ENCODE measurements around the gene ACSF3. TPM values are rescaled to one million over a fixed set of nuclear protein-coding genes. Genes with fewer than 3 reads are reported as not detected.

Gene ACSF3
- total RNA-seq, 2 donors from 2014 or later = 34.8 to 35.5 TPM

- no peak overlapping the region for H3K4me3 Mint-ChIP-seq
- peaks cover 23% of the 10 kb centered on the region for H3K27me3 Mint-ChIP-seq (ENCODE audit: insufficient read depth)
- no peaks in the 10 kb centered on the region for H3K9me3 ChIP-seq (ENCODE audit: control insufficient read depth, low read length)
- H3K4me3 ChIP-seq (ENCODE audit: low read length) = no peak overlapping the region
- no peaks in the 10 kb centered on the region for H3K9me3 Mint-ChIP-seq
- WGBS, 2 experiments (ENCODE audit: insufficient coverage in 1 of 2, insufficient read length in 1 of 2) = 77 to 95% methylated on average over 6 to 14 of the region's 14 CpGs
- peaks cover 4% of the 10 kb centered on the region for H3K4me1 Mint-ChIP-seq
- H3K36me3 Mint-ChIP-seq (ENCODE audit: low read depth) = no peaks in the 10 kb centered on the region
- H3K27me3 ChIP-seq (ENCODE audit: control insufficient read depth, insufficient read depth, low read length, poor library complexity, severe bottlenecking) = peaks cover 31% of the 10 kb centered on the region
- no peak overlapping the region for H3K9ac ChIP-seq (ENCODE audit: extremely low read depth, low read length, poor library complexity, severe bottlenecking)
- H3K27ac ChIP-seq (ENCODE audit: low read depth, low read length) = no peak overlapping the region
- no peaks in the 10 kb centered on the region for H3K36me3 ChIP-seq (ENCODE audit: control insufficient read depth, insufficient read depth, low read length)
- TF ChIP-seq CTCF (conservative IDR thresholded peaks at IDR 0.05) = no peak
- peaks cover 2% of the 10 kb centered on the region for H3K4me1 ChIP-seq (ENCODE audit: control insufficient read depth, insufficient read depth, low read length)
- DNase-seq = no peak
- H3K27ac Mint-ChIP-seq = no peak overlapping the region
These were observed 81.2 kb downstream of the ACSF3 start for GRCh38 chr16:89174877-89175276.

GRCh38 chr16:89175280-89176146, 81.9 kb downstream of the ACSF3 start:
- Histone ChIP-seq H3K27ac (ENCODE audit: low read depth, low read length) (no peak overlapping the region), H3K9me3 (ENCODE audit: control insufficient read depth, low read length) (no peaks in the 10 kb centered on the region), H3K4me3 (ENCODE audit: low read length) (no peak overlapping the region), H3K4me1 (ENCODE audit: control insufficient read depth, insufficient read depth, low read length) (peaks cover 2% of the 10 kb centered on the region), H3K9ac (ENCODE audit: extremely low read depth, low read length, poor library complexity, severe bottlenecking) (no peak overlapping the region), H3K36me3 (ENCODE audit: control insufficient read depth, insufficient read depth, low read length) (no peaks in the 10 kb centered on the region), H3K27me3 (ENCODE audit: control insufficient read depth, insufficient read depth, low read length, poor library complexity, severe bottlenecking) (peaks cover 24% of the 10 kb centered on the region)
- H3K27ac Mint-ChIP-seq = no peak overlapping the region
- no peak for DNase-seq
- no peak for TF ChIP-seq CTCF (conservative IDR thresholded peaks at IDR 0.05)
- H3K27me3 Mint-ChIP-seq (ENCODE audit: insufficient read depth) = peaks cover 16% of the 10 kb centered on the region
- WGBS, 2 experiments (ENCODE audit: insufficient coverage in 1 of 2, insufficient read length in 1 of 2) = 86 to 90% methylated on average over 11 to 20 of the region's 20 CpGs
- no peaks in the 10 kb centered on the region for H3K36me3 Mint-ChIP-seq (ENCODE audit: low read depth)
- H3K4me3 Mint-ChIP-seq = no peak overlapping the region
- H3K4me1 Mint-ChIP-seq = peaks cover 4% of the 10 kb centered on the region
- no peaks in the 10 kb centered on the region for H3K9me3 Mint-ChIP-seq

- no peak overlapping the region for H3K4me3 ChIP-seq (ENCODE audit: low read length)
- H3K4me1 ChIP-seq (ENCODE audit: control insufficient read depth, insufficient read depth, low read length) = peaks cover 2% of the 10 kb centered on the region
- no peak overlapping the region for H3K27ac ChIP-seq (ENCODE audit: low read depth, low read length)
- Mint-ChIP-seq H3K27me3 (ENCODE audit: insufficient read depth) (peaks cover 12% of the 10 kb centered on the region), H3K9me3 (no peaks in the 10 kb centered on the region), H3K4me1 (no peaks in the 10 kb centered on the region), H3K4me3 (no peak overlapping the region), H3K27ac (no peak overlapping the region), H3K36me3 (ENCODE audit: low read depth) (no peaks in the 10 kb centered on the region)
- TF ChIP-seq CTCF (conservative IDR thresholded peaks at IDR 0.05) = no peak
- H3K27me3 ChIP-seq (ENCODE audit: control insufficient read depth, insufficient read depth, low read length, poor library complexity, severe bottlenecking) = peaks cover 18% of the 10 kb centered on the region
- no peaks in the 10 kb centered on the region for H3K9me3 ChIP-seq (ENCODE audit: control insufficient read depth, low read length)
- 89 to 95% methylated on average over 20 to 27 of the region's 27 CpGs for WGBS, 2 experiments (ENCODE audit: insufficient coverage in 1 of 2, insufficient read length in 1 of 2)
- no peaks in the 10 kb centered on the region for H3K36me3 ChIP-seq (ENCODE audit: control insufficient read depth, insufficient read depth, low read length)
- H3K9ac ChIP-seq (ENCODE audit: extremely low read depth, low read length, poor library complexity, severe bottlenecking) = no peak overlapping the region
- DNase-seq = no peak
These were observed 82.6 kb downstream of the ACSF3 start for GRCh38 chr16:89176147-89176690.
